H1 (cell line): Measurements from ENCODE around the gene PCYT1A. TPM values are rescaled to one million over a fixed set of nuclear protein-coding genes. Genes with fewer than 3 reads are reported as not detected.

ENCODE experiments used
- CTCF ChIA-PET: fragments of 300-600 bp; sonication (Branson Sonifier 250); formaldehyde crosslinking; loops from one replicate; lab custom pipeline; 2021; ENCODE audit not compliant: partially characterized antibody; lab: Charles Lee
- POLR2A ChIA-PET: fragments of 300-600 bp; sonication (Branson Sonifier 250); formaldehyde crosslinking; loops from one replicate; lab custom pipeline; 2021; ENCODE audit warnings: inconsistent platforms; ENCODE audit not compliant: partially characterized antibody; lab: Charles Lee
- DNase-seq, 2 experiments: peaks; one replicate each; pipeline versions ENCODE4 v3.0.0 to v3.0.0-alpha.2; 2010 to 2022; ENCODE audit warnings: low spot score in 2 of 2, low read depth in 1 of 2, mixed read lengths in 1 of 2
- FAIRE-seq: peaks from 2 replicates; lab custom pipeline; 2011; peaks lifted over from hg19 to GRCh38; lab: Jason Lieb, UNC
- H2AFZ ChIP-seq: 2 replicates; pipeline ENCODE4 v1.8.1; 2012; ENCODE audit warnings: low read length, inconsistent platforms
- H2AK5ac ChIP-seq: 2 replicates; pipeline ENCODE4 v1.6.1; 2013; ENCODE audit warnings: low read depth, low read length
- H2BK120ac ChIP-seq: replicated peaks from 2 replicates; pipeline ENCODE3; 2013; ENCODE audit warnings: low read depth, low read length, inconsistent platforms
- H2BK12ac ChIP-seq: 2 replicates; pipeline ENCODE4 v1.6.1; 2013; ENCODE audit warnings: low read depth, low read length
- H2BK15ac ChIP-seq: 2 replicates; pipeline ENCODE4 v1.6.1; 2013; ENCODE audit warnings: low read length
- H2BK20ac ChIP-seq: 2 replicates; pipeline ENCODE4 v1.6.1; 2013; ENCODE audit warnings: low read length
- H2BK5ac ChIP-seq: 2 replicates; pipeline ENCODE4 v1.6.1; 2013; ENCODE audit warnings: low read depth, low read length
- H3K14ac ChIP-seq: 2 replicates; pipeline ENCODE4 v1.6.1; 2013; ENCODE audit warnings: inconsistent platforms; ENCODE audit not compliant: insufficient read length
- H3K18ac ChIP-seq: 2 replicates; pipeline ENCODE4 v1.6.1; 2013; ENCODE audit warnings: low read length; ENCODE audit errors: extremely low read depth
- H3K23ac ChIP-seq: 2 replicates; pipeline ENCODE4 v1.6.1; 2013; ENCODE audit warnings: inconsistent platforms; ENCODE audit not compliant: insufficient read length
- H3K23me2 ChIP-seq: 2 replicates; pipeline ENCODE4 v1.6.1; 2013; ENCODE audit warnings: low read depth, low read length
- H3K27ac ChIP-seq: 2 replicates; pipeline ENCODE4 v1.6.1; 2011; ENCODE audit warnings: low read depth, low read length, inconsistent platforms
- H3K27me3 ChIP-seq, 4 experiments: replicated peaks in 1 of 4; 1 replicate in 1 of 4; 2 replicates in 3 of 4; pipeline versions ENCODE4 v1.6.1 to v1.8.1; 2011 to 2013; ENCODE audit warnings: low read length in 3 of 4, mild to moderate bottlenecking in 3 of 4, inconsistent platforms in 2 of 4, mixed read lengths in 2 of 4, moderate library complexity in 1 of 4; ENCODE audit not compliant: control insufficient read depth in 3 of 4, insufficient read depth in 3 of 4; ENCODE audit errors: extremely low read depth in 1 of 4
- H3K36me3 ChIP-seq, 4 experiments: 2 replicates each; pipeline versions ENCODE4 v1.6.1 to v1.8.1; 2011 to 2013; ENCODE audit warnings: mild to moderate bottlenecking in 4 of 4, low read length in 3 of 4, moderate library complexity in 2 of 4, control low read depth in 1 of 4, inconsistent platforms in 1 of 4; ENCODE audit not compliant: insufficient read depth in 4 of 4, control insufficient read depth in 2 of 4
- H3K4ac ChIP-seq: replicated peaks from 2 replicates; pipeline ENCODE3; 2013; ENCODE audit warnings: low read length, low read depth, mixed read lengths, inconsistent platforms; ENCODE audit not compliant: insufficient read length
- H3K4me1 ChIP-seq, 4 experiments: replicated peaks in 1 of 4; 1 replicate in 1 of 4; 2 replicates in 3 of 4; pipeline versions ENCODE4 v1.6.1 to v1.8.1; 2011 to 2013; ENCODE audit warnings: low read length in 3 of 4, inconsistent platforms in 2 of 4, mixed read lengths in 1 of 4; ENCODE audit not compliant: insufficient read depth in 4 of 4, control insufficient read depth in 3 of 4
- H3K4me2 ChIP-seq, 2 experiments: 2 replicates each; pipeline versions ENCODE4 v1.6.1 to v1.8.1; 2011 to 2013; ENCODE audit warnings: low read depth in 2 of 2, low read length in 2 of 2, control low read depth in 1 of 2, inconsistent platforms in 1 of 2, mild to moderate bottlenecking in 1 of 2; ENCODE audit not compliant: insufficient read depth in 1 of 2
- H3K4me3 ChIP-seq, 4 experiments: fragments of 200-600, 300-600 bp in 1 of 4; sonication (generic), shearing (Covaris generic), sonication (Bioruptor Twin) in 1 of 4; 2 replicates each; pipeline versions ENCODE4 v1.5.1 to v1.8.1; 2011 to 2016; ENCODE audit warnings: low read length in 4 of 4, low read depth in 3 of 4, control low read depth in 2 of 4, inconsistent platforms in 2 of 4, mild to moderate bottlenecking in 2 of 4, mixed read lengths in 1 of 4, moderate library complexity in 1 of 4; ENCODE audit not compliant: insufficient read depth in 2 of 4; ENCODE audit errors: extremely low read depth in 1 of 4
- H3K56ac ChIP-seq: replicated peaks from 2 replicates; pipeline ENCODE3; 2013; ENCODE audit warnings: low read depth, mild to moderate bottlenecking, mixed read lengths, low read length, inconsistent platforms; ENCODE audit not compliant: insufficient read length
- H3K79me1 ChIP-seq: 2 replicates; pipeline ENCODE4 v1.6.1; 2013; ENCODE audit warnings: low read depth, low read length, control low read depth
- H3K79me2 ChIP-seq, 2 experiments: 2 replicates each; pipeline versions ENCODE4 v1.6.1 to v1.8.1; 2012 to 2013; ENCODE audit warnings: low read length in 2 of 2, mild to moderate bottlenecking in 2 of 2, inconsistent platforms in 1 of 2; ENCODE audit not compliant: insufficient read depth in 2 of 2, control insufficient read depth in 1 of 2
- H3K9ac ChIP-seq, 4 experiments: replicated peaks in 1 of 4; 1 replicate in 1 of 4; 2 replicates in 3 of 4; pipeline versions ENCODE4 v1.6.1 to v1.8.1; 2011 to 2013; ENCODE audit warnings: low read depth in 3 of 4, low read length in 3 of 4, control low read depth in 2 of 4, mild to moderate bottlenecking in 2 of 4, moderate library complexity in 2 of 4, inconsistent platforms in 1 of 4; ENCODE audit errors: extremely low read depth in 1 of 4
- H3K9me3 ChIP-seq, 2 experiments: 2 replicates each; pipeline versions ENCODE4 v1.6.1 to v1.8.1; 2012 to 2013; ENCODE audit warnings: mild to moderate bottlenecking in 2 of 2, moderate library complexity in 2 of 2, control low read depth in 1 of 2, inconsistent platforms in 1 of 2, low read depth in 1 of 2, low read length in 1 of 2, mixed read lengths in 1 of 2; ENCODE audit not compliant: insufficient read depth in 2 of 2
- H4K20me1 ChIP-seq, 2 experiments: replicated peaks in 1 of 2; 2 replicates each; pipeline versions ENCODE3 to v1.8.1; 2011 to 2013; ENCODE audit warnings: inconsistent platforms in 2 of 2, low read length in 2 of 2, mild to moderate bottlenecking in 1 of 2; ENCODE audit not compliant: insufficient read depth in 2 of 2, control insufficient read depth in 1 of 2
- H4K5ac ChIP-seq: 2 replicates; pipeline ENCODE4 v1.6.1; 2013; ENCODE audit warnings: low read length, low read depth, mixed read lengths, inconsistent platforms; ENCODE audit not compliant: insufficient read length
- H4K8ac ChIP-seq: 2 replicates; pipeline ENCODE4 v1.8.0; 2013; ENCODE audit warnings: mild to moderate bottlenecking, moderate library complexity, low read length, inconsistent platforms; ENCODE audit not compliant: insufficient read depth; ENCODE audit errors: extremely low read depth
- H4K91ac ChIP-seq: replicated peaks from 2 replicates; pipeline ENCODE3; 2013; ENCODE audit warnings: low read length, mixed read lengths, inconsistent platforms; ENCODE audit not compliant: insufficient read length
- CBX8 ChIP-seq: fragments of 300-800, 300-1000 bp; sonication (generic); IDR thresholded peaks from 2 replicates; pipeline ENCODE4 v1.7.1; 2016; ENCODE audit warnings: low read depth, low read length, borderline replicate concordance
- CHD1 ChIP-seq: IDR thresholded peaks from 2 replicates; pipeline ENCODE4 v1.6.1; 2012; ENCODE audit warnings: low read depth, low read length, improper control_type of control experiment
- CTCF ChIP-seq, 3 experiments: IDR thresholded peaks; 1 replicate in 2 of 3; 2 replicates in 1 of 3; pipeline versions ENCODE4 v1.5.1 to v1.6.1; 2011; ENCODE audit warnings: low read length in 3 of 3, mild to moderate bottlenecking in 3 of 3, inconsistent platforms in 2 of 3, low read depth in 1 of 3, moderate library complexity in 1 of 3; ENCODE audit not compliant: insufficient read depth in 1 of 3; ENCODE audit errors: control extremely low read depth in 1 of 3
- NRF1 ChIP-seq: IDR thresholded peaks from 2 replicates; pipeline ENCODE4 v1.6.1; 2011; ENCODE audit warnings: mild to moderate bottlenecking, low read depth, low read length, improper control_type of control experiment
- RAD21 ChIP-seq, 2 experiments: IDR thresholded peaks in 1 of 2; conservative IDR thresholded peaks in 1 of 2; 2 replicates each; pipeline ENCODE4 v1.6.1; 2011; ENCODE audit warnings: low read depth in 2 of 2, low read length in 2 of 2, improper control_type of control experiment in 1 of 2, inconsistent platforms in 1 of 2, mild to moderate bottlenecking in 1 of 2, moderate library complexity in 1 of 2
- RBBP5 ChIP-seq: IDR thresholded peaks from 2 replicates; pipeline ENCODE4 v1.7.1; 2012; ENCODE audit warnings: low read depth, mild to moderate bottlenecking, inconsistent platforms, low read length, moderate library complexity, borderline replicate concordance
- WGBS, 2 experiments: shearing (Covaris generic) in 1 of 2; methylation state at CpG; one replicate each; pipeline versions ENCODE4 v1.1.6 to v1.1.7; 2013 to 2015; ENCODE audit warnings: low lambda C conversion rate in 2 of 2, mixed read lengths in 2 of 2, inconsistent platforms in 1 of 2, low coverage in 1 of 2, missing lambda C conversion rate in 1 of 2; ENCODE audit not compliant: insufficient replicate concordance in 2 of 2, insufficient coverage in 1 of 2, insufficient read length in 1 of 2; ENCODE audit errors: extremely low coverage in 1 of 2, missing lambda C conversion rate in 1 of 2; 5-methylcytosine and 5-hydroxymethylcytosine counted together
- polyA plus RNA-seq, 7 experiments: library from polyadenylated mRNA; depleted of rRNA in 3 of 7; stranded (reverse) in 5 of 7; unstranded in 2 of 7; fragments of >200 nt in 5 of 7; fragments of 200-250 nt in 2 of 7; gene quantifications; 1 replicate in 5 of 7; 2 replicates in 1 of 7; 4 replicates in 1 of 7; pipeline versions ENCODE4 v1.2.1 to v1.2.3, GENCODE V29; 2011 to 2013; ENCODE audit warnings: missing spikeins in 2 of 7, mixed read lengths in 2 of 7
- total RNA-seq: library from RNA; stranded (reverse); fragmentation: NEBNext Ultra II Directional; extraction: Animal tissue kit (Norgen Biotek cat#: 25700); gene quantifications from 2 replicates; pipeline ENCODE4 v1.2.1, GENCODE V29; 2021
- TF ChIP-seq, protein P1 (sequence below): IDR thresholded peaks from 2 replicates; pipeline ENCODE4 v1.6.1; 2012; ENCODE audit warnings: low read length, inconsistent platforms

PCYT1A gene
- total and polyA plus RNA-seq, 2 of the 8 experiments (the other 6 are each of a cell fraction or from before 2014, with no cell fraction given): 19.9 to 31.8 TPM

GRCh38 chr3:196336319-196337145, 49.0 kb upstream of the PCYT1A start:
- H3K4me3 ChIP-seq: no peak overlapping the region
- no peak overlapping the region for H3K14ac ChIP-seq
- H3K27me3 ChIP-seq: no peaks in the 10 kb centered on the region
- FAIRE-seq (no peak), DNase-seq (no peak)
- no peaks in the 10 kb centered on the region for H3K79me2 ChIP-seq
- H4K20me1 ChIP-seq: no peaks in the 10 kb centered on the region
- H3K79me1 ChIP-seq: no peaks in the 10 kb centered on the region
- H3K23me2 ChIP-seq: no peaks in the 10 kb centered on the region
- H3K18ac ChIP-seq: no peak overlapping the region
- no peak overlapping the region for H3K4me2 ChIP-seq
- no peak overlapping the region for H2AFZ ChIP-seq
- H3K27ac ChIP-seq: no peak overlapping the region
- H2BK5ac ChIP-seq: no peak overlapping the region
- no peak overlapping the region for H2AK5ac ChIP-seq
- CTCF ChIA-PET: interaction anchor here (1.9 kb wide), 1 partner anchor 12 kb away, joined by 5 read pairs; no protein-coding TSS in a partner anchor
- no peak overlapping the region for H3K56ac ChIP-seq
- 92% methylated on average over 17 of the region's 17 CpGs; no CpG with 5 or more reads in 1 of the 2 experiments for WGBS, 2 experiments
- H3K9me3 ChIP-seq: no peaks in the 10 kb centered on the region
- no peak overlapping the region for H3K9ac ChIP-seq
- no peak overlapping the region; the same call in 1 of the 2 replicates for H4K8ac ChIP-seq
- H2BK20ac ChIP-seq: no peak overlapping the region
- H2BK12ac ChIP-seq: no peak overlapping the region
- POLR2A ChIA-PET: interaction anchor here (1.2 kb wide), 1 partner anchor 9 kb away, joined by 4 read pairs; no protein-coding TSS in a partner anchor
- no peak overlapping the region for H4K5ac ChIP-seq
- no peak overlapping the region for H3K23ac ChIP-seq
- no peak overlapping the region for H2BK120ac ChIP-seq
- H4K91ac ChIP-seq: no peak overlapping the region
- H3K4ac ChIP-seq: no peak overlapping the region
- H3K4me1 ChIP-seq: no peaks in the 10 kb centered on the region; a peak in 1 of 7 replicates
- no peaks in the 10 kb centered on the region for H3K36me3 ChIP-seq
- no peak overlapping the region for H2BK15ac ChIP-seq
- TF ChIP-seq NRF1 (no peak), RAD21 (IDR thresholded peaks at IDR 0.05 in 1 of 2, conservative IDR thresholded peaks at IDR 0.05 in 1 of 2; ENCODE audit: low read depth in 2 of 2, low read length in 2 of 2) (no peak), CHD1 (no peak), RBBP5 (no peak), CTCF (IDR thresholded peaks at IDR 0.05; ENCODE audit: control extremely low read depth in 1 of 3, insufficient read depth in 1 of 3, low read depth in 1 of 3, low read length in 3 of 3) (no peak), CBX8 (no peak)
- TF ChIP-seq, protein P1, sequence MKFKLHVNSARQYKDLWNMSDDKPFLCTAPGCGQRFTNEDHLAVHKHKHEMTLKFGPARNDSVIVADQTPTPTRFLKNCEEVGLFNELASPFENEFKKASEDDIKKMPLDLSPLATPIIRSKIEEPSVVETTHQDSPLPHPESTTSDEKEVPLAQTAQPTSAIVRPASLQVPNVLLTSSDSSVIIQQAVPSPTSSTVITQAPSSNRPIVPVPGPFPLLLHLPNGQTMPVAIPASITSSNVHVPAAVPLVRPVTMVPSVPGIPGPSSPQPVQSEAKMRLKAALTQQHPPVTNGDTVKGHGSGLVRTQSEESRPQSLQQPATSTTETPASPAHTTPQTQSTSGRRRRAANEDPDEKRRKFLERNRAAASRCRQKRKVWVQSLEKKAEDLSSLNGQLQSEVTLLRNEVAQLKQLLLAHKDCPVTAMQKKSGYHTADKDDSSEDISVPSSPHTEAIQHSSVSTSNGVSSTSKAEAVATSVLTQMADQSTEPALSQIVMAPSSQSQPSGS: no peak
